ENCODE results near the gene GNL2. TPM values are rescaled to one million over a fixed set of nuclear protein-coding genes. Genes with fewer than 3 reads are reported as not detected.

Gene GNL2
- total and polyA plus RNA-seq, 9 of the 15 experiments (the other 6 are each of a cell fraction or from before 2014, with no cell fraction given), result 156 to 371 (median 263) TPM

- TF ChIP-seq ZNF639 (CRISPR knock-in tag; conservative IDR thresholded peaks at IDR 0.05 in 1 of 2, IDR thresholded peaks at IDR 0.05 in 1 of 2) (0 out of 4 replicates have a peak, but pooled peaks of 1 of the 2 experiments have one; percentile 62), POLR2G (IDR thresholded peaks at IDR 0.05; ENCODE audit: low read depth, low read length) (peak; percentile 98), RBBP5 (IDR thresholded peaks at IDR 0.05; ENCODE audit: borderline replicate concordance, insufficient read depth, low read length, poor library complexity, severe bottlenecking) (peak; percentile 82), POLR2B (IDR thresholded peaks at IDR 0.05; ENCODE audit: low read depth, partially characterized antibody) (peak; percentile 93), ZNF175 (CRISPR knock-in tag; IDR thresholded peaks at IDR 0.05; ENCODE audit: low read depth) (peak; percentile 59; the same call in 1 of the 2 replicates), FOXJ2 (tag; IDR thresholded peaks at IDR 0.05) (peak; percentile 95), NCOR1 (IDR thresholded peaks at IDR 0.05) (no peak), CREB3L1 (IDR thresholded peaks at IDR 0.05; ENCODE audit: borderline replicate concordance, low read depth) (peak; percentile 94), CREB1 (IDR thresholded peaks at IDR 0.05) (peak; percentile 91), CREB1 (CRISPR knock-in tag; IDR thresholded peaks at IDR 0.05) (peak; percentile 95), RNF2 (IDR thresholded peaks at IDR 0.05) (0 out of 2 replicates have a peak, but pooled peaks have one; percentile 15), BRCA1 (IDR thresholded peaks at IDR 0.05) (no peak), BRCA1 (CRISPR knock-in tag; IDR thresholded peaks at IDR 0.05) (no peak)
- TF ChIP-seq, protein P1, sequence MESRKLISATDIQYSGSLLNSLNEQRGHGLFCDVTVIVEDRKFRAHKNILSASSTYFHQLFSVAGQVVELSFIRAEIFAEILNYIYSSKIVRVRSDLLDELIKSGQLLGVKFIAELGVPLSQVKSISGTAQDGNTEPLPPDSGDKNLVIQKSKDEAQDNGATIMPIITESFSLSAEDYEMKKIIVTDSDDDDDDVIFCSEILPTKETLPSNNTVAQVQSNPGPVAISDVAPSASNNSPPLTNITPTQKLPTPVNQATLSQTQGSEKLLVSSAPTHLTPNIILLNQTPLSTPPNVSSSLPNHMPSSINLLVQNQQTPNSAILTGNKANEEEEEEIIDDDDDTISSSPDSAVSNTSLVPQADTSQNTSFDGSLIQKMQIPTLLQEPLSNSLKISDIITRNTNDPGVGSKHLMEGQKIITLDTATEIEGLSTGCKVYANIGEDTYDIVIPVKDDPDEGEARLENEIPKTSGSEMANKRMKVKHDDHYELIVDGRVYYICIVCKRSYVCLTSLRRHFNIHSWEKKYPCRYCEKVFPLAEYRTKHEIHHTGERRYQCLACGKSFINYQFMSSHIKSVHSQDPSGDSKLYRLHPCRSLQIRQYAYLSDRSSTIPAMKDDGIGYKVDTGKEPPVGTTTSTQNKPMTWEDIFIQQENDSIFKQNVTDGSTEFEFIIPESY (CRISPR knock-in tag; IDR thresholded peaks at IDR 0.05), result peak; percentile 59; the same call in 1 of the 2 replicates
- TF ChIP-seq, protein P2, sequence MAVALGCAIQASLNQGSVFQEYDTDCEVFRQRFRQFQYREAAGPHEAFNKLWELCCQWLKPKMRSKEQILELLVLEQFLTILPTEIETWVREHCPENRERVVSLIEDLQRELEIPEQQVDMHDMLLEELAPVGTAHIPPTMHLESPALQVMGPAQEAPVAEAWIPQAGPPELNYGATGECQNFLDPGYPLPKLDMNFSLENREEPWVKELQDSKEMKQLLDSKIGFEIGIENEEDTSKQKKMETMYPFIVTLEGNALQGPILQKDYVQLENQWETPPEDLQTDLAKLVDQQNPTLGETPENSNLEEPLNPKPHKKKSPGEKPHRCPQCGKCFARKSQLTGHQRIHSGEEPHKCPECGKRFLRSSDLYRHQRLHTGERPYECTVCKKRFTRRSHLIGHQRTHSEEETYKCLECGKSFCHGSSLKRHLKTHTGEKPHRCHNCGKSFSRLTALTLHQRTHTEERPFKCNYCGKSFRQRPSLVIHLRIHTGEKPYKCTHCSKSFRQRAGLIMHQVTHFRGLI (CRISPR knock-in tag; IDR thresholded peaks at IDR 0.05), result no peak
- TF ChIP-seq, protein P3, sequence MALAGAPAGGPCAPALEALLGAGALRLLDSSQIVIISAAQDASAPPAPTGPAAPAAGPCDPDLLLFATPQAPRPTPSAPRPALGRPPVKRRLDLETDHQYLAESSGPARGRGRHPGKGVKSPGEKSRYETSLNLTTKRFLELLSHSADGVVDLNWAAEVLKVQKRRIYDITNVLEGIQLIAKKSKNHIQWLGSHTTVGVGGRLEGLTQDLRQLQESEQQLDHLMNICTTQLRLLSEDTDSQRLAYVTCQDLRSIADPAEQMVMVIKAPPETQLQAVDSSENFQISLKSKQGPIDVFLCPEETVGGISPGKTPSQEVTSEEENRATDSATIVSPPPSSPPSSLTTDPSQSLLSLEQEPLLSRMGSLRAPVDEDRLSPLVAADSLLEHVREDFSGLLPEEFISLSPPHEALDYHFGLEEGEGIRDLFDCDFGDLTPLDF (CRISPR knock-in tag; IDR thresholded peaks at IDR 0.05), result peak; percentile 36; the same call in 1 of the 2 replicates
- TF ChIP-seq, protein P4, sequence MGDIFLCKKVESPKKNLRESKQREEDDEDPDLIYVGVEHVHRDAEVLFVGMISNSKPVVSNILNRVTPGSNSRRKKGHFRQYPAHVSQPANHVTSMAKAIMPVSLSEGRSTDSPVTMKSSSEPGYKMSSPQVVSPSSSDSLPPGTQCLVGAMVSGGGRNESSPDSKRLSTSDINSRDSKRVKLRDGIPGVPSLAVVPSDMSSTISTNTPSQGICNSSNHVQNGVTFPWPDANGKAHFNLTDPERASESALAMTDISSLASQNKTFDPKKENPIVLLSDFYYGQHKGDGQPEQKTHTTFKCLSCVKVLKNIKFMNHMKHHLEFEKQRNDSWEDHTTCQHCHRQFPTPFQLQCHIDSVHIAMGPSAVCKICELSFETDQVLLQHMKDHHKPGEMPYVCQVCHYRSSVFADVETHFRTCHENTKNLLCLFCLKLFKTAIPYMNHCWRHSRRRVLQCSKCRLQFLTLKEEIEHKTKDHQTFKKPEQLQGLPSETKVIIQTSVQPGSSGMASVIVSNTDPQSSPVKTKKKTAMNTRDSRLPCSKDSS (IDR thresholded peaks at IDR 0.05; ENCODE audit: low read depth, partially characterized antibody), result peak; percentile 11
Measured at GRCh38 chr1:37595440-37596181, at the start of gene GNL2 (continued).
